Cardiac fibroblast (primary cell): ENCODE data around the gene HDDC2.

Source experiments
- DNase-seq, 2 donors: peaks; one replicate each; pipeline versions ENCODE4 v3.0.0 to v3.0.0-alpha.2; 2010; ENCODE audit warnings: low read depth in 2 of 2
- H3K4me3 ChIP-seq, 2 donors: replicated peaks in 1 of 2; 1 replicate in 1 of 2; 2 replicates in 1 of 2; pipeline ENCODE4 v1.5.1; 2011; ENCODE audit warnings: low read depth in 2 of 2, low read length in 2 of 2, mild to moderate bottlenecking in 2 of 2, moderate library complexity in 1 of 2
- TF ChIP-seq, protein P1 (sequence below): IDR thresholded peaks from one replicate; pipeline ENCODE4 v1.5.1; 2011; ENCODE audit warnings: low read depth, mild to moderate bottlenecking, low read length, inconsistent platforms

Gene HDDC2

DNA sequence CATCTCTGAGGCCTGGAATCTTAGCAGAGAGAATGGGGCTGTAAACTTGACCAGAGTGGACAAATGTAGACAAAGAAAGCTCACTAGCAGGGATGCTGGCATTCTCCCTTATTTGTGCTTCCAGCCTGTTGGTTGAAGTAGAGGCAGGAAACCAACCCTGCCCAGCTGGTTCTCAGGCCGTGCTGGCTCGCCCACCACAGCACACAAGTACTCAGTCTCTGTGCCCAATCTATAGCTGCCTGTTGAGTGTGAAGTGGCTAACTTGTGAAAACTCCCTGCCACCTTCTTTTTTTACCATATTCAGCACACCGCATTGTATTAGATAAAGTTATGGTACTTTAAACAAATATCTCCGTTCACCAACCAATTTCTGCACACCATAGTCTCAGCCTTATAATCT is 37.3 kb downstream of the HDDC2 start:
- TF ChIP-seq, protein P1, sequence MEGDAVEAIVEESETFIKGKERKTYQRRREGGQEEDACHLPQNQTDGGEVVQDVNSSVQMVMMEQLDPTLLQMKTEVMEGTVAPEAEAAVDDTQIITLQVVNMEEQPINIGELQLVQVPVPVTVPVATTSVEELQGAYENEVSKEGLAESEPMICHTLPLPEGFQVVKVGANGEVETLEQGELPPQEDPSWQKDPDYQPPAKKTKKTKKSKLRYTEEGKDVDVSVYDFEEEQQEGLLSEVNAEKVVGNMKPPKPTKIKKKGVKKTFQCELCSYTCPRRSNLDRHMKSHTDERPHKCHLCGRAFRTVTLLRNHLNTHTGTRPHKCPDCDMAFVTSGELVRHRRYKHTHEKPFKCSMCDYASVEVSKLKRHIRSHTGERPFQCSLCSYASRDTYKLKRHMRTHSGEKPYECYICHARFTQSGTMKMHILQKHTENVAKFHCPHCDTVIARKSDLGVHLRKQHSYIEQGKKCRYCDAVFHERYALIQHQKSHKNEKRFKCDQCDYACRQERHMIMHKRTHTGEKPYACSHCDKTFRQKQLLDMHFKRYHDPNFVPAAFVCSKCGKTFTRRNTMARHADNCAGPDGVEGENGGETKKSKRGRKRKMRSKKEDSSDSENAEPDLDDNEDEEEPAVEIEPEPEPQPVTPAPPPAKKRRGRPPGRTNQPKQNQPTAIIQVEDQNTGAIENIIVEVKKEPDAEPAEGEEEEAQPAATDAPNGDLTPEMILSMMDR: no peak
- DNase-seq: no peak
- H3K4me3 ChIP-seq: no peak overlapping the region

DNA sequence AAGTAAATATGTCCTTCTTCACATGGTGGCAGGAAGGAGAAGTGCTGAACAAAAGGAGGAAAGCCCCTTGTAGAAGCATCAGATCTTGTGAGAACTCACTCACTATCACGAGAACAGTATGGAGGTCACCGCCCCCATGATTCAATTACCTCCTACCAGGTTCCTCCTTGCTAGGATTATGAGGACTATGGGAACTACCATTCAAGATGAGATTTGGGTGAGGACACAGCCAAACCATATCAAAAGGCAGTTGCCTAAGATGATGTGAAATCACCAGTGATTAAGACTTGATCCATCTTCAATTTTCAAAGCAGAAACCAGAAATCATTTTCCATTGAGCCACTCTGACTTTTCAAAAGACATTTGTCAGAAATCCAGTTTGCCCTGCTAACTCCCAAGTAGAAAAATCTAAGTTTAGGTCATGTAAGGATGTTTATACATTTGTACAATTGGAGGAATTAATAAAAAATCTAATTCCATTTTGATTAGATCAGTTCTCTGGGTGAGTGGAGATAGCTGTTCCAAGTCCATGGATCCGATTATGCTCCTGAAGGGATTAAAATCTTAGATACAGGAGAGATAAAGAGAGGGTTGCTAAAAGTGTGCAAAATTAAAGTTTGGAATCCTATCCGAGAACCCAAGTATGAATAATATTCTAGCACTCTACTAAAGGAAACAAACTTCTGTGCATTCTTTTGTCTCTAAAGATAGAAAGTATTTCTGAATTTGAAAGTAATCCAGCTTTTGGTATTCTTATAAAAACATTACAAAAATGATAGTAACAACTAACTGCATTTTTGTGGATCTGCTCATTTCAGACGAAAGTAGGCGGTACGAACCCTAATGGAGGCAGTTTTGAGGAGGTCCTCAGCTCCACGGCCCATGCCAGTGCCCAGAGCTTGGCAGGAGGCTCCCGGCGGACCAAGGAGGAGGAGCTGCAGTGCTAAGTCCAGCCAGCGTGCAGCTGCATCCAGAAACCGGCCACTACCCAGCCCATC is 39.5 kb downstream of the HDDC2 start:
- TF ChIP-seq, protein P1: no peak
- peak; percentile 58 to 70 for DNase-seq
- H3K4me3 ChIP-seq: peak overlapping the region in 1 of 2 donors; percentile 15

DNA sequence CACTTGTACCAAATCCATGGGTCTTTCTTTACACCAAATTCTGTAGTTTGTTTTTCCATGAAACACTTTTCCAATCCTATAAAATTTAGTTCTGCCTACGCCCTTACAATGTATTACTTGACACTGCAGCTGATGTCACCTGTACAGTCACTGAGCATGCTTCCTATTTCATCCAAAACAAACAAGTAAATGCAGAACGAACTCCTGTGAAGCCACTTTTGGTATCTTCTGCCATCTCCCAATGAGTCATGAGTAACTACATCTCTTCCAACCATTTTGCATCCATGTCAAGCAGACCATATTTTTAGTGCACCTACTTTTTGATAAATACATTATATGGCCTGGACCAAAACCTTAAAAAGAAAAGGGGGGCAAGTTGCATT is 42.4 kb downstream of the HDDC2 start:
- peak in 1 of 2 donors; percentile 42 for DNase-seq
- TF ChIP-seq, protein P1: no peak
- no peak overlapping the region for H3K4me3 ChIP-seq

DNA sequence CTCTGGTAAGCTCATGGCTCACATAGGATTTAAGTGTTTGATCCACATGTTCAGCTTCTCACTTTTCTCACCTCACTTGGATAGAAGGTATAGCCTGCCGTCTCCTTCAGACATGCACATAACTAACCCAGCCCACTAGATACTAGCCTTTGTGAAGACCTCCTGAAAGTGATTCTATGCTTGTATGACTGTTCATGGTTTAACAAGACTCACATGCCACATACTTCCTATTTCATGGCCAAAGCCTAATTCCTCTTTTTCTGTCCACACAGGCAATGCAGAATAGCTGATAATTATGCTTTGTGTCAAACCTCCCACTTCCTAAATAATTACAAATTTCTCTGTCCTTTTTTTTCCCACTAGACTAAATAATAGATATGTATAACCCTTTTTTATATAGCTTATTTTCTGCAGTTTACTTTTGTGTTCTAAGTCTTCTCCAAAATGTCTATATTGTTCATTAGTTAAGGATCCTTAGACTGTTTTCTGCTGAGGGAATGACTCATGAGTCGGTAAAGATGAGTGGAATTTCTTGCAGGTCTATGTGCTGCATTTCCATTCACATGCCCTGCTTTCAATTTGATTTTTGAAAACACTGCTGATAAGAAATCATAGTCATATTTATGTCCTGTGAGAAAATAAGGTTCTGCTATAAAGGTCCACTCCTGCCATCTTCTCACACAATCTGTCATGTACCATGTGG is 43.0 kb downstream of the HDDC2 start:
- H3K4me3 ChIP-seq: no peak overlapping the region
- DNase-seq: no peak
- TF ChIP-seq, protein P1: no peak

DNA sequence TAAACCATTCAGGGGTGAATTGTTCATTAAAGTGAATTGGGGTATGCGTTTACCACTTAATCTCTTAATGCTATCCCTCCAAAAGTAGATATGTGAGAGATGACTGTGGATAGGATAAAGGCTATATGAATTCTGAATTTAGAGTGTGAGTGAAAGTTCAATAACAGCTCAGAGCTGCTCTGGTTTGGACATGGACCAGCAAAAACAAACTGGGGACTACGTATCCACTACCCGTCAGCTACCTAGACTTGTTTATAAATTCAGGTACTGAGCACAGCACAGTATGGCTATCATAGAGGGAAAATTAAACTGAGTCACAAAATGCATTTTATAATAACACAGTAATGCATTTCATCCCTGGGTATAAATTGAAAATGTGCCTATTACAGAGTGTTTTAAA is 44.4 kb downstream of the HDDC2 start:
- H3K4me3 ChIP-seq: no peak overlapping the region
- TF ChIP-seq, protein P1: no peak
- no peak for DNase-seq

DNA sequence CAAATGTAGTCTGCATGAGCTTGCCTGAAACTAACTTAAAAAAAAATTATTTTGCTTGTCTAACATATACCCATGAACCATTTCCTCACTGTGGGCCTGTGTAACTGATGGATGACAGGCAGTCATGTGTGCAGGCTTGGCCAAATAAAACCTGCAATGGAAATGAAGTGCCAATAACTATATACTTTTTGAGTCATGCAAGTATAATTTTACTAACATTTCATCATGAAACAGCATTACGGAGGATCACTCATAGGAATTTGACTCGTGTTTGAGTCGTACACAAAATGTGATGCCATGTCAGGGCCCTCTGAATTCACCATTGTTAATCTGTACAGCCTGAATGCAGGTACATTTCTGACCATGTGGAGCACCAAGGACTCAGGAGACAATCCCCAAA is 46.6 kb downstream of the HDDC2 start:
- TF ChIP-seq, protein P1: no peak
- no peak overlapping the region for H3K4me3 ChIP-seq

More for the DNA sequence above, 46.6 kb downstream of the HDDC2 start:
- DNase-seq: peak in 1 of 2 donors; percentile 48
